ENCODE data around the gene KBTBD2. TPM values are rescaled to one million over a fixed set of nuclear protein-coding genes. Genes with fewer than 3 reads are reported as not detected.
A peak's percentile ranks its signal among the peaks of the same experiment; 100 is the strongest.
"Not testable (repeated sequence)": the region's sequence is repeated elsewhere in the genome, so short reads cannot be mapped to it uniquely, and the experiment has no call there.

KBTBD2 gene
- 47.6 and 54.1 TPM in 2 replicates for total RNA-seq (2014; rRNA removed)
- polyA plus RNA-seq (2012): 18.9 TPM

- peak; percentile 88 for DNase-seq (ENCODE audit: low read depth)
Observed at GRCh38 chr7:32891043-32891799, at the start of gene KBTBD2. Gene KBTBD2, minus strand, starts transcription at chr7:32891760. Its CDS starts 12,156 bp downstream, at chr7:32879604.

- no peak for DNase-seq (ENCODE audit: low read depth)
Observed at GRCh38 chr7:32941181-32941580, 49.6 kb upstream of the KBTBD2 start.

GRCh38 chr7:32937344-32938174 lies 46.0 kb upstream of the KBTBD2 start:
- DNase-seq (ENCODE audit: low read depth): peak; percentile 72

- DNase-seq (ENCODE audit: low read depth): no peak
Observed at GRCh38 chr7:32936689-32937088, 45.1 kb upstream of the KBTBD2 start.

GRCh38 chr7:32935558-32935957 lies 44.0 kb upstream of the KBTBD2 start:
- DNase-seq (ENCODE audit: low read depth): no peak

- no peak for DNase-seq (ENCODE audit: low read depth)
Observed at GRCh38 chr7:32930378-32930777, 38.8 kb upstream of the KBTBD2 start.

- DNase-seq (ENCODE audit: low read depth): no peak
Observed at GRCh38 chr7:32929430-32930143, 38.0 kb upstream of the KBTBD2 start.

GRCh38 chr7:32928785-32929298 lies 37.3 kb upstream of the KBTBD2 start:
- no peak for DNase-seq (ENCODE audit: low read depth)

GRCh38 chr7:32921896-32922295 lies 30.3 kb upstream of the KBTBD2 start:
- DNase-seq (ENCODE audit: low read depth): peak; percentile 34

GRCh38 chr7:32916994-32917393 lies 25.4 kb upstream of the KBTBD2 start:
- DNase-seq (ENCODE audit: low read depth): not testable (repeated sequence)

GRCh38 chr7:32916006-32916405 lies 24.4 kb upstream of the KBTBD2 start:
- DNase-seq (ENCODE audit: low read depth): no peak

- DNase-seq (ENCODE audit: low read depth): peak; percentile 5
Observed at GRCh38 chr7:32915041-32915536, 23.5 kb upstream of the KBTBD2 start.

GRCh38 chr7:32914184-32914583 lies 22.6 kb upstream of the KBTBD2 start:
- DNase-seq (ENCODE audit: low read depth): peak; percentile 7

- no peak for DNase-seq (ENCODE audit: low read depth)
Observed at GRCh38 chr7:32910195-32910594, 18.6 kb upstream of the KBTBD2 start.

GRCh38 chr7:32905175-32905662 lies 13.7 kb upstream of the KBTBD2 start:
- DNase-seq (ENCODE audit: low read depth): peak; percentile 63

- DNase-seq (ENCODE audit: low read depth): no peak
Observed at GRCh38 chr7:32901629-32902028, 10.1 kb upstream of the KBTBD2 start.

GRCh38 chr7:32900433-32900995 lies 9.0 kb upstream of the KBTBD2 start:
- DNase-seq (ENCODE audit: low read depth): no peak

- DNase-seq (ENCODE audit: low read depth): not testable (repeated sequence)
Observed at GRCh38 chr7:32897376-32897775, 5.8 kb upstream of the KBTBD2 start.

GRCh38 chr7:32896564-32897347 lies 5.2 kb upstream of the KBTBD2 start:
- DNase-seq (ENCODE audit: low read depth): no peak

GRCh38 chr7:32894171-32894570 lies 2.6 kb upstream of the KBTBD2 start:
- no peak for DNase-seq (ENCODE audit: low read depth)
